ENCODE data around the gene UCKL1. TPM values are rescaled to one million over a fixed set of nuclear protein-coding genes. Genes with fewer than 3 reads are reported as not detected.

Gene UCKL1
- total and polyA plus RNA-seq, 7 experiments from 2014 or later = 20.5 to 49.0 (median 44.8) TPM

DNA sequence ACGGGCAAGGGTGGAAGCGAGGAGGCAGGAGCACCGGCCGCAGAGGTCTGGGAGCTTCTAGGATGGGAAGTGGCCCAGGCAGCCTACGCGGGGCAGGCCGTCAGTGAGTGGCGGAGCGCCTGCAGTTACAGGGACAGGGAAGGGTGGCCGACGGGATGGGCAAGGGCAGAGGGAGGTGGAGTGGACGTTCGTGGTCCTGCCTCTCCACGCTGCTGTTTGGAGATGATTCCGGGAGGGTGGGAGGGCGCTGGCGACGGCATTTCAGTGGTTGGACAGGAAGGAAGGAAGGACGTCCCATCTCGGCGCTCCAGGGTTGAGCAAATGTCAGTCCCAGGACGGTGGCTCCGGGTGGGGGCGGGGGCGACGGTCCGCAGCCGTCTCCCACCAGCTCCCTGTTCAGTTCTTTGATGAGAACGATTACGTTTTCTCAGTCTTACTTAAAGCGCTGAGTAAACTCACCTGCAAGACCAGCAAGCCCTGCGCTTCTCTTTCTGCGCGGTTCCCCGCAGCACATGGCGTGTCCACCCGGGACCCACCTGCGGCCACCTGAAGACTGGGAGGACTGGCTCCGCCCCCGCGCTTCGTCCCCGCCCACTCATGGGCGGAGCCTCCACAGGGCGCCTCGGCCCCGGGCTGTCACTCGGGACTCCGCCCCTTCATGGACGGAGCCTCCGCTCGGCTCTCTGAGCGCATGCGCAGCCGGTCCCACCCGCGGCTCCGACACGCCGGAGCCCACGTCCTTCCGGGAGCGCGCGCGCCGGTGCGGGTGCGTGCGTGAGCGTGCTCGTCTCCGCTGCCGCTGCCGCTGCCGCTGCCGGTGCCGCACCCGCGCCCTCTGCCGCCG is 61.6 kb downstream of the UCKL1 start, which contains the start of gene DNAJC5:
Gene DNAJC5 (plus strand): TSS at position 769 of the 844 bp plus-strand sequence. CDS start 33,220 bp downstream, outside the sequence.
- DNase-seq = peak; percentile 96 to 99 (median 98)
- peaks cover 0 to 19% (median 4%) of the 10 kb centered on the region in 5 donors for H3K36me3 Mint-ChIP-seq
- Histone ChIP-seq H3K27me3 (ENCODE audit: control insufficient read depth in 2 of 2, insufficient read depth in 2 of 2, low read length in 2 of 2) (no peaks in the 10 kb centered on the region), H3K9me3 (ENCODE audit: control insufficient read depth in 2 of 3, low read length in 3 of 3) (no peaks in the 10 kb centered on the region), H3K4me3 (ENCODE audit: low read length) (peak within 1 kb of the TSS; percentile 56), H3K36me3 (ENCODE audit: control insufficient read depth in 2 of 3, insufficient read depth in 3 of 3, low read length in 3 of 3) (peaks cover 0 to 25% (median 4%) of the 10 kb centered on the region in 3 experiments), H3K27ac (ENCODE audit: low read depth, low read length) (peak within 1 kb of the TSS; percentile 94), H3K4me1 (ENCODE audit: control insufficient read depth in 2 of 2, insufficient read depth in 2 of 2, low read length in 2 of 2) (peaks cover 21% of the 10 kb centered on the region in 2 donors)
- peak; percentile 95 for ATAC-seq
- ChIA-PET CTCF (interaction anchor here (0.5 kb wide), 1 partner anchor 53 kb away, joined by 3 read pairs; no protein-coding TSS in a partner anchor), POLR2A (interaction anchor here (0.6 to 3.4 kb wide), 7 partner anchors 10 to 373 kb away, joined by 3 to 14 read pairs (median 3); no protein-coding TSS in a partner anchor)
- intact Hi-C loops (cut with micrococcal nuclease) = loop anchor here (1.0 to 10.0 kb wide), 8 partner anchors 14 to 341 kb away; partner anchors contain the start of genes TCEA2 (in 2 of the 2), TPD52L2 (in 2 of the 2), UCKL1 (in 2 of the 2) and ARFRP1 (in 1 of the 2)
- H3K4me1 Mint-ChIP-seq = peaks cover 34 to 49% (median 43%) of the 10 kb centered on the region in 7 donors
- peaks cover 0 to 2% (median 0%) of the 10 kb centered on the region in 5 donors for H3K27me3 Mint-ChIP-seq
- peak within 1 kb of the TSS; percentile 86 to 99 (median 96) for H3K4me3 Mint-ChIP-seq
- H3K9me3 Mint-ChIP-seq = no peaks in the 10 kb centered on the region
- peak within 1 kb of the TSS; percentile 94 to 98 (median 97) for H3K27ac Mint-ChIP-seq

DNA sequence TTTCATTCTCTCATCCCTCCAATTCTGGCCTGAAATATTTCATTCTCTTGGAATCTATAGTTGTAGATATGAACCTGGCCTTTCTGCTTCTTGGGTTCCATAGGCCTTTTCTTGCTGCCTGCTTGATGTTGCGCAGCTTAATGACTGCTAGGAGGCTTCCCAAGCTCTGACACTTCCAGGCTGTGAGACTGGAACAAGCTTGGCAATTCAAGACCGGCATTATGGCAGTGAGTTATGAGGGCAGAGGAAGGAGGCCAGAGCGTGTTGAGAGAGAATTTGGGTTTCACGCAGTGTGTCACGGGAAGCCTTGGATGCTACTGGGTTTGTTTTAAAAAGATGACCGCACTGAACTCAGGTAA is 62.2 kb downstream of the UCKL1 start:
- ChIA-PET CTCF (interaction anchor here (0.5 kb wide), 1 partner anchor 53 kb away, joined by 3 read pairs; no protein-coding TSS in a partner anchor), POLR2A (interaction anchor here (0.6 to 1.1 kb wide), 6 partner anchors 10 to 373 kb away, joined by 3 to 4 read pairs (median 3); no protein-coding TSS in a partner anchor)
- peaks cover 16 to 21% of the 10 kb centered on the region in 2 donors for H3K4me1 ChIP-seq (ENCODE audit: control insufficient read depth in 2 of 2, insufficient read depth in 2 of 2, low read length in 2 of 2)
- H3K9me3 ChIP-seq (ENCODE audit: control insufficient read depth in 2 of 3, low read length in 3 of 3) = no peaks in the 10 kb centered on the region
- no peak overlapping the region for H3K4me3 ChIP-seq (ENCODE audit: low read length)
- H3K9me3 Mint-ChIP-seq = no peaks in the 10 kb centered on the region
- intact Hi-C loops (cut with micrococcal nuclease) = loop anchor here (1.0 to 10.0 kb wide), 5 partner anchors 15 to 171 kb away; partner anchors contain the start of genes TPD52L2 (in 2 of the 2), UCKL1 (in 2 of the 2), SAMD10 (in 1 of the 2) and TCEA2 (in 1 of the 2)
- no peak for DNase-seq
- peak overlapping the region; percentile 72 to 94 (median 88) for H3K4me3 Mint-ChIP-seq
- peaks cover 31 to 43% (median 38%) of the 10 kb centered on the region in 7 donors for H3K4me1 Mint-ChIP-seq
- peak overlapping the region; percentile 45 for H3K27ac ChIP-seq (ENCODE audit: low read depth, low read length)
- H3K36me3 ChIP-seq (ENCODE audit: control insufficient read depth in 2 of 3, insufficient read depth in 3 of 3, low read length in 3 of 3) = peaks cover 0 to 31% (median 4%) of the 10 kb centered on the region in 3 experiments
- peaks cover 0 to 2% (median 0%) of the 10 kb centered on the region in 5 donors for H3K27me3 Mint-ChIP-seq
- ATAC-seq = no peak
- H3K36me3 Mint-ChIP-seq = peaks cover 0 to 22% (median 4%) of the 10 kb centered on the region in 5 donors
- H3K27ac Mint-ChIP-seq = peak overlapping the region; percentile 49 to 98 (median 78)
- no peaks in the 10 kb centered on the region for H3K27me3 ChIP-seq (ENCODE audit: control insufficient read depth in 2 of 2, insufficient read depth in 2 of 2, low read length in 2 of 2)

DNA sequence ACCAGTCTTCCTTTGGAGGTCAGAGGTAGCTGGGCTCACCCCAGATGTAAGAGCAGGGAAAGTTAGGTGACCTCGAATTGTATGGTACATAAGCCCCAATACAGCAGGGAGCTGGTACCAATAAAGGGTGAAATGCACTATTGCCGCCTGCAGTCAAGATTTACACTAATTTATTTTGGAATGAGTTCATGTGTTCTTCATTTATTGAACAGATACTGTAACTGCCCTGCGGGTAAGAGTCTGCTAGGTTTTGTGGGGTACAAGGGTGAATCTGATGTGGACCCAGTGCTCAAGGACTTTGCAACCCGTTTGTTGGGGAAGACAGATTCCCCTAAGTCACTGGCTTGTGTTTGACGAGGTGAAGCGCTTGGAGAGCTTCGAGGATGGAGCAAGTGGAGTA is 63.8 kb downstream of the UCKL1 start:
- Histone ChIP-seq H3K4me3 (ENCODE audit: low read length) (no peak overlapping the region), H3K27me3 (ENCODE audit: control insufficient read depth in 2 of 2, insufficient read depth in 2 of 2, low read length in 2 of 2) (no peaks in the 10 kb centered on the region), H3K27ac (ENCODE audit: low read depth, low read length) (no peak overlapping the region), H3K36me3 (ENCODE audit: control insufficient read depth in 2 of 3, insufficient read depth in 3 of 3, low read length in 3 of 3) (peaks cover 0 to 37% (median 4%) of the 10 kb centered on the region in 3 experiments), H3K4me1 (ENCODE audit: control insufficient read depth in 2 of 2, insufficient read depth in 2 of 2, low read length in 2 of 2) (peaks cover 7 to 13% of the 10 kb centered on the region in 2 donors), H3K9me3 (ENCODE audit: control insufficient read depth in 2 of 3, low read length in 3 of 3) (no peaks in the 10 kb centered on the region)
- H3K36me3 Mint-ChIP-seq = peaks cover 0 to 17% (median 4%) of the 10 kb centered on the region in 5 donors
- ChIA-PET POLR2A (interaction anchor here (0.8 kb wide), 1 partner anchor 27 kb away, joined by 3 read pairs; the partner anchor contains the start of gene TPD52L2), CTCF (interaction anchor here (0.6 kb wide), 1 partner anchor 35 kb away, joined by 3 read pairs; no protein-coding TSS in a partner anchor)
- ATAC-seq = no peak
- H3K27me3 Mint-ChIP-seq = peaks cover 0 to 2% (median 0%) of the 10 kb centered on the region in 5 donors
- H3K4me1 Mint-ChIP-seq = peaks cover 18 to 28% (median 23%) of the 10 kb centered on the region in 7 donors
- no peak for DNase-seq
- no peaks in the 10 kb centered on the region for H3K9me3 Mint-ChIP-seq
- H3K4me3 Mint-ChIP-seq = peak overlapping the region in 1 of 10 donors; percentile 1
- peak overlapping the region in 2 of 9 donors; percentile 39 to 74 for H3K27ac Mint-ChIP-seq
- intact Hi-C loops (cut with micrococcal nuclease) = loop anchor here in 1 of 2 donors (10.0 kb wide), 1 partner anchor 172 kb away; the partner anchor contains the start of gene TCEA2

DNA sequence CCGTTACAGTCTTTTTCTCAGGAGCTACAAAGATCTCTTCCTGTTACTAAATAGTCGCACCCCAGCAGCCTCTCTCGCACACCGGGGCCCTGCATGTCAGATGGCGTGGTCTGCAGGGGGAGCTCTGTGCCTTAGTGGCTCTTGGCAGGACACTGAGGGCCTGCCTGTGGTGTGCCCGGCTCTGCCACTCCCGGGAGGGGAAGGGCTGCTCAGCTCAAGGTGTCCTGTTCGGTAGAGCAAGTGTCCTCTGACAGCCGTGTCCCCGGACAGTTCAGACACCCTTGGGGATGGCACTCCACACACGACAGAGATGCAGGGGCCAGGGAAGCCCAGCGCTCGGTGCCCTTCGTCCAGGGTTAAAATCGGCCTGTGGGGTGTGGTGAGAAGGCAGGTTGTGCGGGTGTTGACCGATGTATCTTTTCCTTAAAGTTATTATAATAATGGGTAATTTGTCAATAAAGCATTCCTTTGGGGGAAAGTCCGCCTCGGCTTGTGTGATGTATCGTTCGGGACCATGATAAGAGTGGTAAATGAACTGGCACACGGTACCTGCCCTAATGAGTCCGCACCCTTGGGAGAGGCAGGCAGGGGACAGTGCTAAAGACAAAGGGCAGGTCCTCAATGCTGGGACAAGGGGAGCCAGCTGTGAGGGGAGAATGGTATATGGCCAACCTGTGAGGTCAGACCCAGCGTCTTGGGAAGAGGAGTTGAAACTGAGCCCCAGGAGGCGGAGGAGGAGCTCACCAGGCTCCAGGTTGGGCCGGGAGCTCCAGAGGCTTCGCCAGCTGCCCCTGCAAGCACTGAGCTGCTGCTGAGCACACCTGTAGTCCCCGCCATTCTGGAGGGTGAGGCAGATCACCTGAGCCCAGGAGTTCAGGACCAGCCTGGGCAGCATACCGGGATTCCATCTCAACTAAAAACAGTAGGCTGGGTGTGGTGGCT is 64.9 kb downstream of the UCKL1 start:
- Histone ChIP-seq H3K4me1 (ENCODE audit: control insufficient read depth in 2 of 2, insufficient read depth in 2 of 2, low read length in 2 of 2) (peaks cover under 1 to 3% of the 10 kb centered on the region in 2 donors), H3K4me3 (ENCODE audit: low read length) (no peak overlapping the region), H3K36me3 (ENCODE audit: control insufficient read depth in 2 of 3, insufficient read depth in 3 of 3, low read length in 3 of 3) (peaks cover 0 to 45% (median 4%) of the 10 kb centered on the region in 3 experiments), H3K27me3 (ENCODE audit: control insufficient read depth in 2 of 2, insufficient read depth in 2 of 2, low read length in 2 of 2) (no peaks in the 10 kb centered on the region), H3K27ac (ENCODE audit: low read depth, low read length) (no peak overlapping the region), H3K9me3 (ENCODE audit: control insufficient read depth in 2 of 3, low read length in 3 of 3) (no peaks in the 10 kb centered on the region)
- peaks cover 0 to 20% (median 4%) of the 10 kb centered on the region in 5 donors for H3K36me3 Mint-ChIP-seq
- H3K27ac Mint-ChIP-seq = peak overlapping the region in 2 of 9 donors; percentile 28 to 52
- H3K4me1 Mint-ChIP-seq = peaks cover 10 to 17% (median 14%) of the 10 kb centered on the region in 7 donors
- intact Hi-C loops (cut with micrococcal nuclease) = loop anchor here in 1 of 2 donors (10.0 kb wide), 1 partner anchor 173 kb away; the partner anchor contains the start of gene TCEA2
- no peak overlapping the region for H3K4me3 Mint-ChIP-seq
- ATAC-seq = no peak
- POLR2A ChIA-PET = interaction anchor here (0.7 to 1.6 kb wide), 2 partner anchors 10 to 1040 kb away, joined by 3 read pairs; no protein-coding TSS in a partner anchor
- H3K9me3 Mint-ChIP-seq = no peaks in the 10 kb centered on the region
- DNase-seq = no peak
- peaks cover 0 to 2% (median 0%) of the 10 kb centered on the region in 5 donors for H3K27me3 Mint-ChIP-seq
- CTCF ChIA-PET = no interaction called here

DNA sequence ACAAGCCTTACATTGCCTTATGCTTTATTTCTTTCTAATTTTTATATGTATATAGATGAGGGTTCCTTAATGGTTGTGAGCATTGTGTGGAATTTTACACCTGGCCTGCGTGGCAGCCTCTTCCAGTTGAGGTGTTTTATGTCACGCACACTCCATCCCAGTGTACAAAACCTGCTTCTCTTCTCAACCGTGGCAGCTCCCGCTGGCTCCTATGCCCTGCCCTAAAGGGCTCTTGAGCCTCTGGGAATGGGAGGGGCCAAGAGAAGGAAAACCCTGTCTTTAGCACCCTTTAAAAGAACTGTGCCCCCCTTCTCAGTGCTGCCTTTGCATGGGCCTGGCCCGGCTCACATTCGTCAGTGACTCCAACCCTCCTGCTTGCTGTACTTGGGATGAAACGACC is 65.6 kb downstream of the UCKL1 start:
- intact Hi-C loops (cut with micrococcal nuclease) = loop anchor here in 1 of 2 donors (10.0 kb wide), 1 partner anchor 174 kb away; the partner anchor contains the start of gene TCEA2
- H3K4me1 ChIP-seq (ENCODE audit: control insufficient read depth in 2 of 2, insufficient read depth in 2 of 2, low read length in 2 of 2) = no peaks in the 10 kb centered on the region

More for the DNA sequence above, 65.6 kb downstream of the UCKL1 start:
- Mint-ChIP-seq H3K27me3 (no peaks in the 10 kb centered on the region), H3K9me3 (no peaks in the 10 kb centered on the region), H3K4me3 (no peak overlapping the region), H3K4me1 (peaks cover 5 to 10% (median 8%) of the 10 kb centered on the region in 7 donors), H3K27ac (no peak overlapping the region), H3K36me3 (peaks cover 0 to 20% (median 3%) of the 10 kb centered on the region in 5 donors)
- Histone ChIP-seq H3K4me3 (ENCODE audit: low read length) (no peak overlapping the region), H3K27ac (ENCODE audit: low read depth, low read length) (no peak overlapping the region), H3K27me3 (ENCODE audit: control insufficient read depth in 2 of 2, insufficient read depth in 2 of 2, low read length in 2 of 2) (no peaks in the 10 kb centered on the region), H3K36me3 (ENCODE audit: control insufficient read depth in 2 of 3, insufficient read depth in 3 of 3, low read length in 3 of 3) (peaks cover 0 to 49% (median 4%) of the 10 kb centered on the region in 3 experiments), H3K9me3 (ENCODE audit: control insufficient read depth in 2 of 3, low read length in 3 of 3) (no peaks in the 10 kb centered on the region)
- CTCF ChIA-PET = no interaction called here
- POLR2A ChIA-PET = interaction anchor here (0.9 to 1.6 kb wide), 2 partner anchors 11 to 26 kb away, joined by 3 read pairs; partner anchors contain the start of gene TPD52L2
- ATAC-seq (no peak), DNase-seq (no peak)
